ENCODE measurements around the gene COL7A1. TPM values are rescaled to one million over a fixed set of nuclear protein-coding genes. Genes with fewer than 3 reads are reported as not detected.

COL7A1 gene
- total and polyA plus RNA-seq, 2 of the 8 experiments (the other 6 are each of a cell fraction or from before 2014, with no cell fraction given), result 10.7 to 13.9 TPM

- H3K4me2 ChIP-seq (ENCODE audit: insufficient read depth in 1 of 2, low read depth in 2 of 2, low read length in 2 of 2), result peak within 1 kb of the TSS in 1 of 2 experiments; percentile 32; a peak in 1 of 4 replicates
- H2AFZ ChIP-seq (ENCODE audit: low read length), result no peak within 1 kb of the TSS
- TF ChIP-seq RNF2 (IDR thresholded peaks at IDR 0.05; ENCODE audit: borderline replicate concordance, low read depth, low read length, missing control alignments, poor library complexity, severe bottlenecking), result no peak
- TF ChIP-seq TCF12 (IDR thresholded peaks at IDR 0.05; ENCODE audit: low read depth, low read length), result no peak
- no peak for TF ChIP-seq SP4 (IDR thresholded peaks at IDR 0.05; ENCODE audit: low read length)
- TF ChIP-seq SIRT6 (IDR thresholded peaks at IDR 0.05; ENCODE audit: low read length), result no peak
- TF ChIP-seq GTF2F1 (IDR thresholded peaks at IDR 0.05; ENCODE audit: borderline replicate concordance, low read depth, low read length), result no peak
- TF ChIP-seq BRCA1 (IDR thresholded peaks at IDR 0.05; ENCODE audit: low read depth, low read length), result no peak
- TF ChIP-seq JUN (IDR thresholded peaks at IDR 0.05; ENCODE audit: low read depth, low read length), result no peak
- TF ChIP-seq SUZ12 (IDR thresholded peaks at IDR 0.05; ENCODE audit: low read length), result no peak
- TF ChIP-seq CBX5 (IDR thresholded peaks at IDR 0.05; ENCODE audit: low read depth, low read length), result no peak
- TF ChIP-seq HDAC2 (IDR thresholded peaks at IDR 0.05; ENCODE audit: borderline replicate concordance in 1 of 2, low read depth in 2 of 2, low read length in 2 of 2), result no peak
- TF ChIP-seq RFX5 (IDR thresholded peaks at IDR 0.05; ENCODE audit: borderline replicate concordance, low read depth, low read length), result no peak
- no peak for TF ChIP-seq POU5F1 (IDR thresholded peaks at IDR 0.05; ENCODE audit: low read depth, low read length)
Observed at GRCh38 chr3:48563382-48563918, 31.7 kb downstream of the COL7A1 start, which contains the start of gene UCN2. Gene UCN2 (minus strand): TSS chr3:48563781. CDS start chr3:48563124, 657 bp downstream.

More at GRCh38 chr3:48563382-48563918, 31.7 kb downstream of the COL7A1 start, which contains the start of gene UCN2:
- Histone ChIP-seq H2BK15ac (ENCODE audit: low read length) (0 out of 2 replicates have a peak within 1 kb of the TSS, but pooled peaks have one; percentile 81), H2AK5ac (ENCODE audit: low read depth, low read length) (peak within 1 kb of the TSS; percentile 40; the same call in 1 of the 2 replicates), H3K18ac (ENCODE audit: extremely low read depth, low read length) (no peak within 1 kb of the TSS; the same call in 1 of the 2 replicates), H4K91ac (replicated peaks; ENCODE audit: insufficient read length, low read length) (peak within 1 kb of the TSS; percentile 57), H3K9ac (replicated peaks in 1 of 4; ENCODE audit: extremely low read depth in 1 of 4, low read depth in 3 of 4, low read length in 3 of 4) (no peak within 1 kb of the TSS), H3K36me3 (ENCODE audit: control insufficient read depth in 2 of 4, insufficient read depth in 4 of 4, low read length in 3 of 4) (no peaks in the 10 kb centered on the region), H3K4me3 (ENCODE audit: extremely low read depth in 1 of 4, insufficient read depth in 2 of 4, low read depth in 3 of 4, low read length in 4 of 4) (no peak within 1 kb of the TSS), H4K8ac (ENCODE audit: extremely low read depth, insufficient read depth, low read length) (peak within 1 kb of the TSS; percentile 26; the same call in 1 of the 2 replicates), H3K9me3 (ENCODE audit: insufficient read depth in 2 of 2, low read depth in 1 of 2, low read length in 1 of 2) (no peaks in the 10 kb centered on the region), H3K14ac (ENCODE audit: insufficient read length) (no peak within 1 kb of the TSS), H3K79me2 (ENCODE audit: control insufficient read depth in 1 of 2, insufficient read depth in 2 of 2, low read length in 2 of 2) (no peaks in the 10 kb centered on the region), H3K23me2 (ENCODE audit: low read depth, low read length) (no peaks in the 10 kb centered on the region), H2BK5ac (ENCODE audit: low read depth, low read length) (peak within 1 kb of the TSS; percentile 88; the same call in 1 of the 2 replicates), H3K79me1 (ENCODE audit: low read depth, low read length) (no peaks in the 10 kb centered on the region), H3K4me1 (replicated peaks in 1 of 4; ENCODE audit: control insufficient read depth in 3 of 4, insufficient read depth in 4 of 4, low read length in 3 of 4) (peaks cover 4 to 28% (median 17%) of the 10 kb centered on the region in 4 experiments), H2BK12ac (ENCODE audit: low read depth, low read length) (0 out of 2 replicates have a peak within 1 kb of the TSS, but pooled peaks have one; percentile 60), H3K27ac (ENCODE audit: low read depth, low read length) (no peak within 1 kb of the TSS), H4K20me1 (replicated peaks in 1 of 2; ENCODE audit: control insufficient read depth in 1 of 2, insufficient read depth in 2 of 2, low read length in 2 of 2) (no peaks in the 10 kb centered on the region), H2BK20ac (ENCODE audit: low read length) (peak within 1 kb of the TSS; percentile 72; the same call in 1 of the 2 replicates), H2BK120ac (replicated peaks; ENCODE audit: low read depth, low read length) (no peak within 1 kb of the TSS), H3K23ac (ENCODE audit: insufficient read length) (no peak within 1 kb of the TSS), H4K5ac (ENCODE audit: insufficient read length, low read depth, low read length) (peak within 1 kb of the TSS; percentile 43), H3K27me3 (replicated peaks in 1 of 4; ENCODE audit: control insufficient read depth in 3 of 4, extremely low read depth in 1 of 4, insufficient read depth in 3 of 4, low read length in 3 of 4) (no peaks in the 10 kb centered on the region), H3K4ac (replicated peaks; ENCODE audit: insufficient read length, low read depth, low read length) (peak within 1 kb of the TSS; percentile 66), H3K56ac (replicated peaks; ENCODE audit: insufficient read length, low read depth, low read length) (no peak within 1 kb of the TSS)
- no peak for FAIRE-seq
- ChIA-PET CTCF (ENCODE audit: partially characterized antibody) (interaction anchor here (0.7 to 6.1 kb wide), 4 partner anchors 14 to 163 kb away, joined by 3 to 32 read pairs (median 4); partner anchors contain the start of gene SLC26A6), POLR2A (ENCODE audit: partially characterized antibody) (interaction anchor here (0.8 to 1.6 kb wide), 4 partner anchors 12 to 153 kb away, joined by 3 to 4 read pairs (median 4); partner anchors contain the start of gene IP6K2)
- WGBS, 2 experiments (ENCODE audit: extremely low coverage in 1 of 2, insufficient coverage in 1 of 2, insufficient read length in 1 of 2, insufficient replicate concordance in 2 of 2, low coverage in 1 of 2, low lambda C conversion rate in 2 of 2, missing lambda C conversion rate in 1 of 2), result 81% methylated on average over 6 of the region's 6 CpGs; no CpG with 5 or more reads in 1 of the 2 experiments
- DNase-seq (ENCODE audit: low read depth in 1 of 2, low spot score in 2 of 2), result no peak

Measured in H1 (cell line).